IMR-90 (cell line): ENCODE results near the gene AMZ1. TPM values are rescaled to one million over a fixed set of nuclear protein-coding genes. Genes with fewer than 3 reads are reported as not detected.

Experiments
- ATAC-seq: fragments of 200-7000 bp; cut with Tn5 transposase; 2 replicates; pipeline ENCODE4 v1.9.1; 2020; ENCODE audit warnings: low read depth, mild to moderate bottlenecking, moderate library complexity
- BruUV-seq: library from RNA; stranded (reverse); fragments of 400-500 nt; replicated peaks from 2 replicates; lab custom pipeline; 2021; lab: Mats Ljungman, UMichigan
- CTCF ChIA-PET: fragments of 300-600 bp; formaldehyde crosslinking; extraction: SDS; loops from one replicate; lab custom pipeline; 2021; ENCODE audit warnings: antibody characterized with exemption; lab: Yijun Ruan, JAX
- POLR2A ChIA-PET: fragments of 300-600 bp; sonication (Branson Sonifier 250); formaldehyde crosslinking; loops from one replicate; lab custom pipeline; 2022; ENCODE audit warnings: antibody characterized with exemption; ENCODE audit not compliant: unreplicated experiment; lab: Charles Lee
- DNase-seq: peaks from one replicate; pipeline ENCODE4 v3.0.0; 2013
- H2AFZ ChIP-seq: replicated peaks from 2 replicates; pipeline ENCODE3; 2013; ENCODE audit warnings: low read length, mild to moderate bottlenecking; ENCODE audit not compliant: poor library complexity
- H2AK5ac ChIP-seq: 2 replicates; pipeline ENCODE4 v1.6.1; 2013; ENCODE audit warnings: low read depth, low read length, inconsistent platforms
- H2AK9ac ChIP-seq: replicated peaks from 2 replicates; pipeline ENCODE3; 2013; ENCODE audit warnings: mild to moderate bottlenecking, low read depth, low read length, moderate library complexity; ENCODE audit not compliant: poor library complexity
- H2BK120ac ChIP-seq: 2 replicates; pipeline ENCODE4 v1.6.1; 2013; ENCODE audit warnings: low read depth, low read length, inconsistent platforms
- H2BK15ac ChIP-seq: 3 replicates; pipeline ENCODE4 v1.6.1; 2013; ENCODE audit warnings: low read depth, low read length, inconsistent platforms
- H2BK20ac ChIP-seq: 2 replicates; pipeline ENCODE4 v1.6.1; 2013; ENCODE audit warnings: low read depth, mild to moderate bottlenecking, inconsistent platforms, low read length, moderate library complexity
- H2BK5ac ChIP-seq: 2 replicates; pipeline ENCODE4 v1.6.1; 2013; ENCODE audit warnings: mild to moderate bottlenecking, low read depth, low read length, inconsistent platforms; ENCODE audit not compliant: poor library complexity, severe bottlenecking
- H3K14ac ChIP-seq: replicated peaks from 2 replicates; pipeline ENCODE4 v1.6.1; 2013; ENCODE audit warnings: low read depth, low read length, inconsistent platforms
- H3K18ac ChIP-seq: 2 replicates; pipeline ENCODE4 v1.6.1; 2013; ENCODE audit warnings: low read depth, low read length, control low read depth
- H3K23ac ChIP-seq: 2 replicates; pipeline ENCODE4 v1.6.1; 2013; ENCODE audit warnings: low read depth, low read length, inconsistent platforms
- H3K27ac ChIP-seq: 2 replicates; pipeline ENCODE4 v1.5.1; 2013; ENCODE audit warnings: mild to moderate bottlenecking, control low read depth, low read length; ENCODE audit not compliant: insufficient read depth
- H3K27me3 ChIP-seq: 2 replicates; pipeline ENCODE4 v1.6.1; 2013; ENCODE audit warnings: low read length; ENCODE audit not compliant: control insufficient read depth, insufficient read depth
- H3K36me3 ChIP-seq: 2 replicates; pipeline ENCODE4 v1.6.1; 2013; ENCODE audit warnings: low read length, mixed read lengths; ENCODE audit not compliant: control insufficient read depth, insufficient read depth
- H3K4ac ChIP-seq: 2 replicates; pipeline ENCODE4 v1.6.1; 2013; ENCODE audit warnings: low read depth, low read length, inconsistent platforms
- H3K4me1 ChIP-seq: 2 replicates; pipeline ENCODE4 v1.6.1; 2013; ENCODE audit warnings: low read length, mixed read lengths; ENCODE audit not compliant: control insufficient read depth, insufficient read depth
- H3K4me2 ChIP-seq: 2 replicates; pipeline ENCODE4 v1.6.1; 2013; ENCODE audit warnings: low read depth, mild to moderate bottlenecking, control low read depth, low read length, moderate library complexity
- H3K4me3 ChIP-seq: 2 replicates; pipeline ENCODE4 v1.5.1; 2013; ENCODE audit warnings: low read depth, mild to moderate bottlenecking, control low read depth, low read length, moderate library complexity; ENCODE audit not compliant: insufficient read depth
- H3K56ac ChIP-seq: 2 replicates; pipeline ENCODE4 v1.6.1; 2013; ENCODE audit warnings: low read length, inconsistent platforms; ENCODE audit not compliant: insufficient read depth; ENCODE audit errors: extremely low read depth
- H3K79me1 ChIP-seq, 2 experiments: 2 replicates each; pipeline ENCODE4 v1.6.1; 2013; ENCODE audit warnings: low read length in 2 of 2, inconsistent platforms in 1 of 2, low read depth in 1 of 2
- H3K9ac ChIP-seq: 2 replicates; pipeline ENCODE4 v1.6.1; 2013; ENCODE audit warnings: low read depth, low read length, control low read depth
- H3K9me1 ChIP-seq: 2 replicates; pipeline ENCODE4 v1.6.1; 2013; ENCODE audit warnings: low read length, inconsistent platforms; ENCODE audit not compliant: insufficient read depth
- H3K9me3 ChIP-seq: 2 replicates; pipeline ENCODE4 v1.6.1; 2013; ENCODE audit warnings: low read length; ENCODE audit not compliant: control insufficient read depth, insufficient read depth
- H4K20me1 ChIP-seq: 2 replicates; pipeline ENCODE4 v1.6.1; 2013; ENCODE audit warnings: low read length, inconsistent platforms; ENCODE audit not compliant: insufficient read depth
- H4K5ac ChIP-seq: 2 replicates; pipeline ENCODE4 v1.6.1; 2013; ENCODE audit warnings: mild to moderate bottlenecking, low read depth, low read length, control low read depth
- H4K8ac ChIP-seq, 2 experiments: 2 replicates each; pipeline ENCODE4 v1.6.1; 2013; ENCODE audit warnings: low read depth in 2 of 2, low read length in 2 of 2, control low read depth in 1 of 2, inconsistent platforms in 1 of 2
- H4K91ac ChIP-seq: 2 replicates; pipeline ENCODE4 v1.6.1; 2013; ENCODE audit warnings: low read depth, low read length, inconsistent platforms; ENCODE audit not compliant: insufficient read depth
- CHD1 ChIP-seq: IDR thresholded peaks from 2 replicates; pipeline ENCODE4 v1.6.1; 2012; ENCODE audit warnings: low read depth, low read length, improper control_type of control experiment
- ELK1 ChIP-seq: fragments of 150-350 bp; IDR thresholded peaks from 2 replicates; pipeline ENCODE4 v1.6.1; 2016; ENCODE audit warnings: low read depth, mild to moderate bottlenecking, low read length, moderate library complexity, borderline replicate concordance
- MXI1 ChIP-seq: IDR thresholded peaks from 2 replicates; pipeline ENCODE4 v1.6.1; 2012; ENCODE audit warnings: low read depth, mild to moderate bottlenecking, low read length, moderate library complexity, borderline replicate concordance
- NFE2L2 ChIP-seq: fragments of 150-350 bp; IDR thresholded peaks from 2 replicates; pipeline ENCODE4 v1.6.1; 2016; ENCODE audit warnings: low read depth, mild to moderate bottlenecking, low read length
- POLR2A ChIP-seq: IDR thresholded peaks from 2 replicates; pipeline ENCODE4 v1.6.1; 2012; ENCODE audit warnings: mild to moderate bottlenecking, low read depth, low read length
- RAD21 ChIP-seq: IDR thresholded peaks from 2 replicates; pipeline ENCODE4 v1.6.1; 2012; ENCODE audit warnings: low read length, improper control_type of control experiment
- RCOR1 ChIP-seq: IDR thresholded peaks from 2 replicates; pipeline ENCODE4 v1.6.1; 2012; ENCODE audit warnings: mild to moderate bottlenecking, low read length, improper control_type of control experiment; ENCODE audit not compliant: insufficient replicate concordance
- WGBS, 2 experiments: methylation state at CpG; one replicate each; pipeline versions ENCODE4 v1.1.5 to v1.1.7; 2013; ENCODE audit warnings: missing lambda C conversion rate in 2 of 2; ENCODE audit not compliant: insufficient read length in 1 of 2; ENCODE audit errors: extremely low coverage in 2 of 2; 5-methylcytosine and 5-hydroxymethylcytosine counted together
- dilution Hi-C: fragments of 300-500 bp; cut with HindIII; formaldehyde crosslinking; loops from one replicate; pipeline ENCODE4 v1.14.3; 2018; ENCODE audit warnings: low sequenced_read_pairs; ENCODE audit not compliant: unreplicated experiment
- in situ Hi-C: fragments of 300-500 bp; cut with MboI; formaldehyde crosslinking; loops from 3 replicates; pipeline ENCODE4 v1.14.3; 2019; ENCODE audit warnings: low sequenced_read_pairs, inconsistent platforms, mixed read lengths
- intact Hi-C: fragments of 100-400 bp; cut with micrococcal nuclease; formaldehyde crosslinking; loops from 2 replicates; pipeline ENCODE4 v1.10.0; 2022
- polyA plus RNA-seq, 3 experiments: library from polyadenylated mRNA; depleted of rRNA; stranded (reverse); fragments of >200 nt; gene quantifications; 2 replicates each; pipeline ENCODE4 v1.2.3, GENCODE V29; 2012; ENCODE audit warnings: low replicate concordance in 1 of 3
- total RNA-seq: library from RNA; depleted of rRNA; stranded (reverse); fragments of >200 nt; gene quantifications from 2 replicates; pipeline ENCODE4 v1.2.3, GENCODE V29; 2012

AMZ1 gene
- total and polyA plus RNA-seq, 2 of the 4 experiments (the other 2 are of a cell fraction) = 0.54 to 1.6 TPM

GRCh38 chr7:2761131-2761624, 73.2 kb downstream of the AMZ1 start:
- Histone ChIP-seq H2BK20ac (no peak overlapping the region), H3K4me1 (peaks cover 47% of the 10 kb centered on the region), H3K4me3 (no peak overlapping the region), H4K91ac (no peak overlapping the region; the same call in 1 of the 2 replicates), H3K56ac (no peak overlapping the region), H3K14ac (peak overlapping the region; percentile 72; the same call in 1 of the 2 replicates), H2AK5ac (peak overlapping the region; percentile 98), H3K27ac (peak overlapping the region; percentile 28; the same call in 1 of the 2 replicates), H3K9ac (no peak overlapping the region), H3K4me2 (no peak overlapping the region), H3K4ac (peak overlapping the region; percentile 96), H3K18ac (no peak overlapping the region), H3K79me1 (peaks cover 49 to 71% of the 10 kb centered on the region in 2 experiments), H4K5ac (no peak overlapping the region), H2BK5ac (peak overlapping the region; percentile 88), H2BK120ac (peak overlapping the region; percentile 61; the same call in 1 of the 2 replicates), H2BK15ac (peak overlapping the region; percentile 47; the same call in 1 of the 3 replicates), H2AK9ac (peak overlapping the region; percentile 0), H4K20me1 (peaks cover 11% of the 10 kb centered on the region), H3K36me3 (peaks cover 5% of the 10 kb centered on the region), H2AFZ (no peak overlapping the region), H3K23ac (peak overlapping the region; percentile 64), H3K9me1 (peaks cover 33% of the 10 kb centered on the region), H3K9me3 (no peaks in the 10 kb centered on the region), H4K8ac (peak overlapping the region in 1 of 2 experiments; percentile 58; a peak in 2 of 4 replicates), H3K27me3 (no peaks in the 10 kb centered on the region)
- dilution Hi-C loops (no loop called here), in situ Hi-C loops (no loop called here), intact Hi-C loops (loop anchor here (5.0 kb wide), 2 partner anchors 36 to 81 kb away; partner anchors contain the start of gene GNA12)
- CTCF ChIA-PET = interaction anchor here (0.6 to 1.4 kb wide), 6 partner anchors 19 to 473 kb away, joined by 3 to 5 read pairs (median 3); no protein-coding TSS in a partner anchor
- DNase-seq (no peak), ATAC-seq (no peak)
- 89% methylated on average over 13 of the region's 19 CpGs; no CpG with 5 or more reads in 1 of the 2 experiments for WGBS, 2 experiments
- no TSS peak for BruUV-seq
- POLR2A ChIA-PET = no interaction called here
- TF ChIP-seq POLR2A (no peak), RAD21 (no peak), NFE2L2 (no peak), RCOR1 (no peak), MXI1 (no peak), CHD1 (no peak), ELK1 (no peak)
